Skeletal muscle tissue (tissue), 4 donors: ENCODE results near the gene C5AR2. TPM values are rescaled to one million over a fixed set of nuclear protein-coding genes. Genes with fewer than 3 reads are reported as not detected.
"Not testable (repeated sequence)": the region's sequence is repeated elsewhere in the genome, so short reads cannot be mapped to it uniquely, and the experiment has no call there.

Experiments
- H3K27ac ChIP-seq: one replicate; pipeline ENCODE4 v1.7.0; 2013; ENCODE audit warnings: mild to moderate bottlenecking, low read depth, low read length, inconsistent platforms
- H3K27me3 ChIP-seq, 3 donors: one replicate each; pipeline ENCODE4 v1.7.0; 2013; ENCODE audit warnings: low read length in 3 of 3; ENCODE audit not compliant: control insufficient read depth in 3 of 3, insufficient read depth in 3 of 3
- H3K36me3 ChIP-seq, 3 donors: one replicate each; pipeline ENCODE4 v1.7.0; 2013; ENCODE audit warnings: low read length in 3 of 3; ENCODE audit not compliant: control insufficient read depth in 3 of 3, insufficient read depth in 3 of 3
- H3K4me1 ChIP-seq, 3 donors: one replicate each; pipeline ENCODE4 v1.7.0; 2013; ENCODE audit warnings: low read length in 3 of 3, mild to moderate bottlenecking in 3 of 3; ENCODE audit not compliant: control insufficient read depth in 3 of 3, insufficient read depth in 3 of 3
- H3K4me3 ChIP-seq, 3 donors: one replicate each; pipeline ENCODE4 v1.7.0; 2013; ENCODE audit warnings: low read length in 3 of 3
- H3K9ac ChIP-seq, 3 donors: one replicate each; pipeline ENCODE4 v1.7.0; 2013; ENCODE audit warnings: low read length in 3 of 3, mild to moderate bottlenecking in 3 of 3, moderate library complexity in 2 of 3, low read depth in 1 of 3
- H3K9me3 ChIP-seq, 3 donors: one replicate each; pipeline ENCODE4 v1.7.0; 2013; ENCODE audit warnings: low read length in 3 of 3; ENCODE audit not compliant: control insufficient read depth in 3 of 3
- total RNA-seq: library from RNA; depleted of rRNA; stranded (reverse); fragments of >200 nt; gene quantifications from one replicate; pipeline ENCODE4 v1.2.3, GENCODE V29; 2014
- donor health status: Osteomylitis.

The C5AR2 gene
- total RNA-seq, 1 donor from 2014 or later, result 0.52 TPM

DNA sequence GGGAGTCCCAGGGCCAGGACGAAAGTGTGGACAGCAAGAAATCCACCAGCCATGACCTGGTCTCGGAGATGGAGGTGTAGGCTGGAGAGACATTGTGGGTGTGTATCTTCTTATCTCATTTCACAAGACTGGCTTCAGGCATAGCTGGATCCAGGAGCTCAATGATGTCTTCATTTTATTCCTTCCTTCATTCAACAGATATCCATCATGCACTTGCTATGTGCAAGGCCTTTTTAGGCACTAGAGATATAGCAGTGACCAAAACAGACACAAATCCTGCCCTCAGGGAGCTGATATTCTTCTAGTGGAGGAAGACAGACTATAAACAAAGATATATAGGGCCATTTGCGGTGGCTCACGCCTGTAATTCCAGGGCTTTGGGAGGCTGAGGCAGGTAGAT lies 9.8 kb downstream of the C5AR2 start:
- H3K4me3 ChIP-seq, result no peak overlapping the region
- peaks cover 0 to 2% (median 0%) of the 10 kb centered on the region in 3 donors for H3K27me3 ChIP-seq
- no peaks in the 10 kb centered on the region for H3K4me1 ChIP-seq
- no peak overlapping the region for H3K9ac ChIP-seq
- no peak overlapping the region for H3K27ac ChIP-seq
- no peaks in the 10 kb centered on the region for H3K9me3 ChIP-seq
- no peaks in the 10 kb centered on the region for H3K36me3 ChIP-seq

- Histone ChIP-seq H3K4me3 (no peak overlapping the region), H3K9me3 (no peaks in the 10 kb centered on the region), H3K27ac (no peak overlapping the region), H3K27me3 (peaks cover 0 to 2% (median 0%) of the 10 kb centered on the region in 3 donors), H3K9ac (no peak overlapping the region), H3K36me3 (no peaks in the 10 kb centered on the region), H3K4me1 (no peaks in the 10 kb centered on the region)
Measured at GRCh38 chr19:47343194-47343802, 11.3 kb downstream of the C5AR2 start.

- H3K4me3 ChIP-seq, result no peak overlapping the region
- no peak overlapping the region for H3K9ac ChIP-seq
- H3K27ac ChIP-seq, result no peak overlapping the region
- no peaks in the 10 kb centered on the region for H3K9me3 ChIP-seq
- H3K36me3 ChIP-seq, result no peaks in the 10 kb centered on the region
- peaks cover under 1 to 4% (median 3%) of the 10 kb centered on the region in 3 donors for H3K4me1 ChIP-seq
- peaks cover 0 to 2% (median 0%) of the 10 kb centered on the region in 3 donors for H3K27me3 ChIP-seq
Measured at GRCh38 chr19:47344425-47344824, 12.4 kb downstream of the C5AR2 start.

- H3K27me3 ChIP-seq, result not testable (repeated sequence)
Measured at GRCh38 chr19:47346024-47346423, 14.0 kb downstream of the C5AR2 start.

DNA sequence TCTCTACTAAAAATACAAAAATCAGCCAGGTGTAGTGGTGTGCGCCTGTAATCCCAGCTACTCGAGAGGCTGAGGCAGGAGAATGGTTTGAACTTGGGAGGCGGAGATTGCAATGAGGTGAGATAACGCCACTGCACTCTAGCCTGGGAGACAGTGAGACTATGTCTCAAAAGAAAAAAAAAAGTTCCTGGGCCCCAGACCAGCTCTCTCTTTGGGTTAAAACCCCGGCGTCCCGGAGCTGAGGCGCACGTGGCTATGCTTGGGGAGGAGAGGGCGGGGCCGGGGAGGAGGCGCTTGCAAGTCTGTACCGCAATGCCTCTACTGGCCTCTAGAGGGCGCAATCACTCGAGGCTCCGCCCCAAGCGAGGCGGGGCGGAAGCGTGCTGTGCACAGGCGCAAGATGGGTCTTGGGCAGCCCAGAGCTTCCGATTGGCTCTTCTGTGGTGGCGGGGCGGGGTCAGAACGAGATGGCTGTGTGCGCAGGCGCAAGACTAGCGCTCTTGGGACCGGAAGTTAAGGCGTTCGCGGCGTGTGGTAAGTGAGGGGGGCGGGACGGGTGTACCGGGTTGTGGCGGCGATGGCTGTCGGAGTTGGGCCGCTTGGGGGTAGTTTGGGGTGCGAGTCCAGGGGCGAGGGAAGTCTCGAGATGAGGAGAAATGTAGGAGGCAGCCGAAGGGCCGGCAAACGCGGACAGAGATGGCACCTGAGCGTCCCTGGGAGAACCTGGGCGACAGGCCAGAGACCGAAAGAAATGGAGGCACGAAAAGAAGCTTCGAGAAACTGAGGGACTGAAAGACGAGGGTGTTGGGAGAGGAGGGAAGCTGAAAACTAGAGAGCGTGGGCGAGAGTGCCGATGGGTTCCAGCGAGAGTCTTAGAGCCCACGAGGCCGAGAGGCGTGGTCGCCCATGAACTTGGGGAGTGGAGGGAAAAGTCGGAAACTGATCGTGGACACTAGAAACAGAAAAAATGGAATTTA lies 17.1 kb downstream of the C5AR2 start, which contains the start of gene DHX34:
DHX34 (plus strand) TSS at position 497 of the 977 bp plus-strand sequence. CDS start 3,716 bp downstream, outside the sequence.
- Histone ChIP-seq H3K27ac (peak within 1 kb of the TSS; percentile 42), H3K4me3 (peak within 1 kb of the TSS; percentile 87 to 95 (median 91)), H3K4me1 (peaks cover 12 to 15% (median 14%) of the 10 kb centered on the region in 3 donors), H3K9me3 (no peaks in the 10 kb centered on the region), H3K27me3 (no peaks in the 10 kb centered on the region), H3K9ac (peak within 1 kb of the TSS; percentile 64 to 81 (median 79)), H3K36me3 (peaks cover 13 to 16% (median 15%) of the 10 kb centered on the region in 3 donors)

More at GRCh38 chr19:47346024-47346423, 14.0 kb downstream of the C5AR2 start:
- H3K36me3 ChIP-seq, H3K9me3 ChIP-seq, H3K9ac ChIP-seq, H3K4me3 ChIP-seq, H3K27ac ChIP-seq: not testable (repeated sequence)
- H3K4me1 ChIP-seq, result peaks cover 12 to 15% (median 14%) of the 10 kb centered on the region in 3 donors

- Histone ChIP-seq H3K4me3 (no peak overlapping the region), H3K27ac (no peak overlapping the region)
Measured at GRCh38 chr19:47350630-47351029, 18.7 kb downstream of the C5AR2 start.

GRCh38 chr19:47351548-47351947 lies 19.6 kb downstream of the C5AR2 start:
- no peaks in the 10 kb centered on the region for H3K9me3 ChIP-seq
- peaks cover 28 to 33% (median 29%) of the 10 kb centered on the region in 3 donors for H3K36me3 ChIP-seq
- H3K4me3 ChIP-seq, result no peak overlapping the region
- peaks cover 12 to 15% (median 14%) of the 10 kb centered on the region in 3 donors for H3K4me1 ChIP-seq
- H3K9ac ChIP-seq, result no peak overlapping the region
- no peaks in the 10 kb centered on the region for H3K27me3 ChIP-seq
- H3K27ac ChIP-seq, result no peak overlapping the region

More at GRCh38 chr19:47350630-47351029, 18.7 kb downstream of the C5AR2 start:
- Histone ChIP-seq H3K27me3 (no peaks in the 10 kb centered on the region), H3K4me1 (peaks cover 12 to 15% (median 14%) of the 10 kb centered on the region in 3 donors), H3K9ac (no peak overlapping the region), H3K9me3 (no peaks in the 10 kb centered on the region), H3K36me3 (peaks cover 24 to 26% (median 26%) of the 10 kb centered on the region in 3 donors)

DNA sequence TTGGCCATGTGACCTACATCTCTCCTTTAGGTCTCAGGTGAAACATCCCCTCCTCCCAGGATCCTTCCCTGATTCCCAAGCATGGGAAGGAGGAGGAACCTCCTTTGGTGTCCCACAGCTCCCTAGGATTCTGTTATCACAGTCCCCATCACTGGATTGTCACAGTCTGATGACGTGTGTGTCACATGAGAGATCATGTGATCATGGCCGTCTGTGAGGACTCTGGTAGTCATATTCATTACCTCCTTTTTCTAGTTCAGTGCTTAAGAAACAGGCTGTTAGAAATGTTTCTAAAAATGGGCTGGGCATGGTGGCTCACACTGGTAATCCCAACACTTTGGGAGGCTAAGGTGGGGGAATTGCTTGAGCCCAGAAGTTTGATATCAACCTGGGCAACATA lies 20.1 kb downstream of the C5AR2 start:
- H3K9me3 ChIP-seq, result no peaks in the 10 kb centered on the region
- H3K36me3 ChIP-seq, result peaks cover 33 to 39% (median 34%) of the 10 kb centered on the region in 3 donors

GRCh38 chr19:47353307-47353712 lies 21.3 kb downstream of the C5AR2 start:
- H3K27ac ChIP-seq, result no peak overlapping the region
- no peak overlapping the region for H3K4me3 ChIP-seq
- no peak overlapping the region for H3K9ac ChIP-seq
- H3K9me3 ChIP-seq, result no peaks in the 10 kb centered on the region
- peaks cover 12 to 15% (median 14%) of the 10 kb centered on the region in 3 donors for H3K4me1 ChIP-seq
- H3K36me3 ChIP-seq, result peaks cover 44 to 51% (median 47%) of the 10 kb centered on the region in 3 donors
- no peaks in the 10 kb centered on the region for H3K27me3 ChIP-seq

More for the DNA sequence above, 20.1 kb downstream of the C5AR2 start:
- Histone ChIP-seq H3K9ac (no peak overlapping the region), H3K27me3 (no peaks in the 10 kb centered on the region), H3K27ac (no peak overlapping the region), H3K4me3 (no peak overlapping the region), H3K4me1 (peaks cover 12 to 15% (median 14%) of the 10 kb centered on the region in 3 donors)
